ENCODE results near the gene GOLGA6L2.
"Not testable (repeated sequence)": the region's sequence is repeated elsewhere in the genome, so short reads cannot be mapped to it uniquely, and the experiment has no call there.

Gene GOLGA6L2

DNA sequence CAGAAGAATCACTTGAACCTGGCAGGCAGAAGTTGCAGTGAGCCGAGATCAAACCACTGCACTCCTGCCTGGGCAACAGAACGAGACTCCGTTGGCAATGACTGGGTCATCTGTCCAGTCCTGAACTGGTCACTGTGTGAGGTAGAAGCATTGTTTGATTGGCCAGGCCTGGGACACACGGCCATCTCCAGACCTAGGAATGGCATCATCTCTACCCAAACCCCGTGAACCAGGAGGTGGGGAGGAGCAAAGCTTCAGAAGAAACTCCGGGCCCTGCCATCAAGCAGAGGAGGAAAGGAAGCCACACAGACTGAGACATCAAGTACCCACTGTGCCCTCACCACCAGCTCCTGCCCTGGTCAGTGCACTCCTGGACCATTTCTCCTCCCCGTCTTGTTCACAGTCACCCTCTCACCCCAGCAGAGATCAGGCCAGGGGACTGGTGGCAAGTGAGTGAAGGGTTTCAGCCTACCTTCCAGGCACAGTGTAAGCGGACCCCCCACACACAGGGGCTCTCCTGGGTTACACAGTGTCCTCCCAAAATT, 31.6 kb downstream of the GOLGA6L2 start:
- no peak overlapping the region for H3K4me3 ChIP-seq (ENCODE audit: low read length)
- DNase-seq (ENCODE audit: low read depth): no peak
- TF ChIP-seq, protein P1, sequence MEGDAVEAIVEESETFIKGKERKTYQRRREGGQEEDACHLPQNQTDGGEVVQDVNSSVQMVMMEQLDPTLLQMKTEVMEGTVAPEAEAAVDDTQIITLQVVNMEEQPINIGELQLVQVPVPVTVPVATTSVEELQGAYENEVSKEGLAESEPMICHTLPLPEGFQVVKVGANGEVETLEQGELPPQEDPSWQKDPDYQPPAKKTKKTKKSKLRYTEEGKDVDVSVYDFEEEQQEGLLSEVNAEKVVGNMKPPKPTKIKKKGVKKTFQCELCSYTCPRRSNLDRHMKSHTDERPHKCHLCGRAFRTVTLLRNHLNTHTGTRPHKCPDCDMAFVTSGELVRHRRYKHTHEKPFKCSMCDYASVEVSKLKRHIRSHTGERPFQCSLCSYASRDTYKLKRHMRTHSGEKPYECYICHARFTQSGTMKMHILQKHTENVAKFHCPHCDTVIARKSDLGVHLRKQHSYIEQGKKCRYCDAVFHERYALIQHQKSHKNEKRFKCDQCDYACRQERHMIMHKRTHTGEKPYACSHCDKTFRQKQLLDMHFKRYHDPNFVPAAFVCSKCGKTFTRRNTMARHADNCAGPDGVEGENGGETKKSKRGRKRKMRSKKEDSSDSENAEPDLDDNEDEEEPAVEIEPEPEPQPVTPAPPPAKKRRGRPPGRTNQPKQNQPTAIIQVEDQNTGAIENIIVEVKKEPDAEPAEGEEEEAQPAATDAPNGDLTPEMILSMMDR (IDR thresholded peaks at IDR 0.05; ENCODE audit: insufficient read depth, low read depth, low read length, missing control alignments): no peak

DNA sequence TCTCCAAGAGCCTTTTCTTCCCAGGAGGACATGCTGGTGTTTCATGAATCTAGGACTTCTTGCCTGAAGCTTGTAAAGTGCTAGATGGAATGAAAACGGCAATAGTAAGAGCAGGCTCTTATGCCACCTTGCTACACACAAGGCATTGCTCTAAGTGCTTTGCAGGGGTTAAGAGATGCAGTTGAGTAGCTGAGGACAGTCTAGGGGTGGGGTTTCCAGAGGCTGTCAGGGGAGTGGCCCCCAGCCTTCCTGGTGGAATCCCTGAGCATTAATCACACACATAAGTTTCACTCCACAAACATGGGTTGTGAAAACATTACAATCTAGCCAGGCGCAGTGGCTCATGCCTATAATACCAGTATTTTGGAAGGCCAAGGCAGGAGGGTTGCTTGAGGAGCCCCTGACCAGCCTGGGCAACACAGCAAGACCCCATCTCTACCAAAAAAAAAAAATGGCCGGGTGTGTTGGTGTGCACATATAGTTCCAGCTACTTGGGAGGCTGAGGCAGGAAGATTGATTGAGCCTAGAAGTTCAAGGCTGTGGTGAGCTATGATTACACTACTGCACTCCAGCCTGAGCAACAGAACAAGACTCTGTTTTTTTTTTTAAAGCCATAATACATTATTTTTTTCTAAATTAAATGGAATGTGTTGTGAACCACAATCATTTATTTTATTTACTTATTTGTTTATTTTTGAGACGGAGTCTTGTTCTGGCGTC, 34.0 kb downstream of the GOLGA6L2 start:
- DNase-seq (ENCODE audit: low read depth): peak; percentile 9
- H3K4me3 ChIP-seq (ENCODE audit: low read length): not testable (repeated sequence)

DNA sequence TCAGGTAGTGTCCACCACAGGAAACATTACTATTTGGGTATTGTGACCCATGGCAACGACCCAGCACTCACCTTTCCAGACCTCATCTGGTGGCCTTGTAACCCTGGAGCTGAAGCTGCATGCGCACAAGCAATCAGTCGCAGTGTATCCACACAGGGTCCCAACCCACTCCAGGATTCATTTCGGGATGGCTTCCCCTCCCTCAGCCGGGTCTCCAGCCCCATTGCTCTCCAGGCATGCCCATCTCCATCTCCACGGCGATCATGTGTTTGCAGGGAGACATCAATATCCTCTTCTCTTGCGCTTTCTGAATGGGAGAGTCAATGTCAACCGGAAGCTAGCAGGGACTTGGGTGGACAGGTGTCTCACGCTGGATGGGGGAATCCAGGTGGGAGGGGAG, 35.2 kb downstream of the GOLGA6L2 start:
- H3K4me3 ChIP-seq (ENCODE audit: low read length): no peak overlapping the region
- no peak for DNase-seq (ENCODE audit: low read depth)
- TF ChIP-seq, protein P1 (IDR thresholded peaks at IDR 0.05; ENCODE audit: insufficient read depth, low read depth, low read length, missing control alignments): no peak

DNA sequence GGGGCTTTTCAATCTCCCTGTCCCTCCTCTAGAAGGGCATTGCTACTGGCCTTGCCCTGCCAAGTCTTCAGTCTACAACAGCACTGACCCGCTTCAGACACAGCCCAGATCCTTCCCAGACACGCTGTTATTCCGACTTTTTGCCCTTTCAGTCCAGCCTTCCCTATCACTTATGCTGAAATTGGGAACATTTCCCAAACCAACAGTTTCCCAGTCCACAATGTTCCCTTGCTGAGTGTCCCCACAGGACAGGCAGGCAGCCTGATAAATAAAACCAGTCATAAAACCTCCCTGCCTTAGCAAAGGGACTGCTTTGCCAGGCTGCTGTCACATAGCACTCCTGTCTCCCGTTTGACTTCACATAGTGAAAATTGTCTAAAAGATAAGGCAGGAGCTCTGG, 43.5 kb downstream of the GOLGA6L2 start:
- no peak for DNase-seq (ENCODE audit: low read depth)
- TF ChIP-seq, protein P1 (IDR thresholded peaks at IDR 0.05; ENCODE audit: insufficient read depth, low read depth, low read length, missing control alignments): no peak

DNA sequence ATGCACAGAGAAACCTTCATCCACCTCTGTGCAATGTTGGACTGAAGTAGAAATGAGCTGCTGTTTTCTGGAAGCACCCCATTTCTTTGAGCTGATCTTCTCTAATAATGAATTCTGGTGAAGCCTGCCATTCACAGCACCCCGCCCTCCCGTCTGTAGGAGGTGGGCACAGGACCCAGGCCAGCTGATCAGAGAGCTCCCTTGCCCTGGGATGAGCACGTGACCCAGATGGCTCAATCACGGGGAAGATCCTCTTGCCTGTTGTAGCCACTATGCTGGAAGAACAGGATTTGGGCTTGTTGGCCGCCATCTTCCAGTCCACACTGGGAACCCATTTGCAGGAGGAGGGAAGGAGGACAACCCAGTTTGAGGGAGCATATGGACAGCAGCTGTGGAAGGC, 44.5 kb downstream of the GOLGA6L2 start:
- TF ChIP-seq, protein P1 (IDR thresholded peaks at IDR 0.05; ENCODE audit: insufficient read depth, low read depth, low read length, missing control alignments): no peak
- no peak for DNase-seq (ENCODE audit: low read depth)
- H3K4me3 ChIP-seq (ENCODE audit: low read length): no peak overlapping the region

More for the DNA sequence above, 43.5 kb downstream of the GOLGA6L2 start:
- no peak overlapping the region for H3K4me3 ChIP-seq (ENCODE audit: low read length)

DNA sequence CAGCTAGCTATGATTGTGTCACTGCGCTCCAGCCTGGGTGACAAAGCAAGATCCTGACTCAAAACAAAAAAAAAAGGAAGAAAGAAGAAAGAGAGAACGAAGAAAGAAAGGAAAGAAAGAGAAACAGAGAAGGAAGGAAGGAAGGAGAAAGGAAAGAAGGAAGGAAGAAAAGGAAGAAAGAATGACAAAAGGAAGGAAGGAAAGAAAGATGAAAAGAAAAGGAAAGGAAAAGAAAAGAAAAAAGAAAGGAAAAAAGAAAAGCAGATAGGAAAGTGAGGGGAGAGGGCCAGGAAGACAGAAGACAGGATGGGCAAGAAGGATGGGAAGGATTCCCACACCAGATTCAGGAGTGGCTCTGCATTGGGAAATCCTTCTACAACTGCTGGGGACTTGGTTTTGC, 44.9 kb downstream of the GOLGA6L2 start:
- TF ChIP-seq, protein P1 (IDR thresholded peaks at IDR 0.05; ENCODE audit: insufficient read depth, low read depth, low read length, missing control alignments): no peak
- no peak for DNase-seq (ENCODE audit: low read depth)
- H3K4me3 ChIP-seq (ENCODE audit: low read length): no peak overlapping the region

DNA sequence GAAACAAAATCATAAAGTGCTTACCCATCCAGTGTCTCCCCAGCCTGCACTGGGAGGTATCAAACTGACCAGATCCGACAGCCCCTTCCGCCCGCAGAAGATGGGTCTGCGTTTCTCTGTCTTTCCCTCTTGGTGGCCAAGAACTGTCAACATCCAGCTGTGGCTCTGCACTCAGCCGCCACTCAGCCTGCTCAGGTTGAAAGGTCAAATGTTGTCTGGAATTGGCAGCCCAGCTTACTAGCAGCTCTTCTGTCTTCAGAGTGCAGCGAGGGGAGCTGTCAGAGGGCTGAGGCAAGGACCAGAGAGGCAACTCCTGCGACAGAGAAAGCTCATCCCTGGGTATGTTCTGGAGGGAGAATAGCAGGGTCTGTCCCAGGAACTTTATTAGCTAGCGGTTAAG, 45.4 kb downstream of the GOLGA6L2 start:
- no peak for DNase-seq (ENCODE audit: low read depth)
- no peak overlapping the region for H3K4me3 ChIP-seq (ENCODE audit: low read length)

DNA sequence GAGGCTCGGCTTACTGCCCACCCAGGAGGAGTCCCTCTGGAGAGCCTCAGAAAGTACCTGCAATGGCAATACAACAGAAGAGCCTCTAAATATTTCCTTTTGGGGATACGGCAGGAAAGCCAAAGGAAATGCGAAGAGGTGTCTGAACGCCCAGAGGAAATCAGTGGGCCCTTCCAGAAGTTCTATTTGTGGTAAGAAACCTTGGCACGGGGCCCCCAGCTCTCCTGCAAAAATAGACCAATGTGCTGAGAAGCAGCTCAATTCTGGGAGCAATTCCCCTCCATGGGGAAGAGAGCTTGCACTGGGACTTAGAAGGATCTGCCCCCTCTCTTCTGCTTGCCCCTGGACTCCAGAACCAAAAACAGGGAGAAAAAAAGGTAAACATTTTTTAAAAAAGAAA, 47.8 kb downstream of the GOLGA6L2 start:
- not testable (repeated sequence) for DNase-seq (ENCODE audit: low read depth); H3K4me3 ChIP-seq (ENCODE audit: low read length)

More for the DNA sequence above, 45.4 kb downstream of the GOLGA6L2 start:
- TF ChIP-seq, protein P1 (IDR thresholded peaks at IDR 0.05; ENCODE audit: insufficient read depth, low read depth, low read length, missing control alignments): no peak

DNA sequence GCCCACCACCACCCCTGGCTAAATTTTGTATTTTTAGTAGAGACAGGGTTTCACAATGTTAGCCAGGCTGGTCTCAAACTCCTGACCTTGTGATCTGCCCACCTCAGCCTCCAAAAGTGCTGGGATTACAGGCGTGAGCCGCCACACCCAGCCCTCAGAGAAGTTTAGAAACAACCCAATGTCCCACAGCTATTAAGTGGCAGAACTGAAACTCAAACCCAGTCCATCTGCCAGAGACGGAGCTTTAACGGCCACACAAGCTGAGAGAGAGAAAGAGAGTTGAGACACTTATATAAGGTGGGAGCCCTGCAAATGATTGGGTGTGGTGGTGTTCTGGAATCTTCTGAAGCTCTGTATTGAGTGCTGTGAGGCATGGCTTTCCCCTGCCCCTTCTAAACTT, 48.7 kb downstream of the GOLGA6L2 start:
- DNase-seq (ENCODE audit: low read depth); H3K4me3 ChIP-seq (ENCODE audit: low read length): not testable (repeated sequence)

All from epithelial cell of esophagus (primary cell).